Body of pancreas (tissue), 4 donors: Measurements from ENCODE around the gene LDLRAD3. TPM values are rescaled to one million over a fixed set of nuclear protein-coding genes. Genes with fewer than 3 reads are reported as not detected.

Experiments
- ATAC-seq: fragments of 150-250 bp; one replicate; pipeline ENCODE4 v1.9.1; 2016
- DNase-seq, 4 donors: peaks; one replicate each; pipeline ENCODE4 v3.0.0-alpha.2; 2019
- H3K27ac ChIP-seq, 4 donors: fragments of 200-600 bp; sonication (generic); 1 replicate in 3 of 4; 2 replicates in 1 of 4; pipeline versions ENCODE4 v1.5.1 to v1.6.1; 2016 to 2019; ENCODE audit warnings: mild to moderate bottlenecking in 1 of 4, mixed read lengths in 1 of 4, moderate library complexity in 1 of 4
- H3K27me3 ChIP-seq, 2 donors: fragments of 200-600 bp; sonication (generic); one replicate each; pipeline ENCODE4 v1.6.0; 2016; ENCODE audit warnings: mild to moderate bottlenecking in 1 of 2
- H3K36me3 ChIP-seq, 2 donors: fragments of 200-600 bp; sonication (generic); replicated peaks in 1 of 2; 2 replicates each; pipeline ENCODE4 v1.5.1; 2016; ENCODE audit warnings: low read depth in 2 of 2; ENCODE audit not compliant: insufficient read depth in 1 of 2
- H3K4me1 ChIP-seq: fragments of 200-600 bp; sonication (generic); one replicate; pipeline ENCODE4 v1.6.0; 2016
- H3K4me3 ChIP-seq, 2 donors: fragments of 200-600 bp; sonication (generic); 1 replicate in 1 of 2; 2 replicates in 1 of 2; pipeline ENCODE4 v1.5.1; 2016 to 2019
- H3K9me3 ChIP-seq, 3 donors: fragments of 200-600 bp; sonication (generic); 1 replicate in 2 of 3; 2 replicates in 1 of 3; pipeline ENCODE4 v1.5.1; 2016
- POLR2A ChIP-seq, 3 donors: fragments of 450-650 bp; IDR thresholded peaks; one replicate each; pipeline ENCODE4 v1.6.1; 2016; ENCODE audit warnings: antibody characterized with exemption in 3 of 3, mild to moderate bottlenecking in 2 of 3
- WGBS, 2 donors: methylation state at CpG; one replicate each; pipeline ENCODE4 v1.1.5; 2017; 5-methylcytosine and 5-hydroxymethylcytosine counted together
- intact Hi-C: fragments of 100-400 bp; cut with DNase I; formaldehyde crosslinking; loops from one replicate; pipeline ENCODE4 v1.15.1; 2023
- total RNA-seq, 2 donors: library from RNA; depleted of rRNA; stranded (reverse); fragments of >200 nt; gene quantifications; one replicate each; pipeline ENCODE4 v1.1.0, GENCODE V29; 2016
- TF ChIP-seq, protein P1 (sequence below), 7 experiments: fragments of 450-650 bp in 4 of 7; fragments of 200-600 bp in 3 of 7; sonication (generic) in 3 of 7; IDR thresholded peaks; one replicate each; pipeline ENCODE4 v1.5.1; 2016 to 2019; ENCODE audit warnings: antibody characterized with exemption in 7 of 7

Gene LDLRAD3
- total RNA-seq, 2 donors from 2014 or later = 5.7 to 7.9 TPM

GRCh38 chr11:36191941-36192340 lies 248.1 kb downstream of the LDLRAD3 start:
- H3K27me3 ChIP-seq = no peaks in the 10 kb centered on the region
- H3K9me3 ChIP-seq = no peaks in the 10 kb centered on the region
- TF ChIP-seq POLR2A (IDR thresholded peaks at IDR 0.05) = no peak
- TF ChIP-seq, protein P1, sequence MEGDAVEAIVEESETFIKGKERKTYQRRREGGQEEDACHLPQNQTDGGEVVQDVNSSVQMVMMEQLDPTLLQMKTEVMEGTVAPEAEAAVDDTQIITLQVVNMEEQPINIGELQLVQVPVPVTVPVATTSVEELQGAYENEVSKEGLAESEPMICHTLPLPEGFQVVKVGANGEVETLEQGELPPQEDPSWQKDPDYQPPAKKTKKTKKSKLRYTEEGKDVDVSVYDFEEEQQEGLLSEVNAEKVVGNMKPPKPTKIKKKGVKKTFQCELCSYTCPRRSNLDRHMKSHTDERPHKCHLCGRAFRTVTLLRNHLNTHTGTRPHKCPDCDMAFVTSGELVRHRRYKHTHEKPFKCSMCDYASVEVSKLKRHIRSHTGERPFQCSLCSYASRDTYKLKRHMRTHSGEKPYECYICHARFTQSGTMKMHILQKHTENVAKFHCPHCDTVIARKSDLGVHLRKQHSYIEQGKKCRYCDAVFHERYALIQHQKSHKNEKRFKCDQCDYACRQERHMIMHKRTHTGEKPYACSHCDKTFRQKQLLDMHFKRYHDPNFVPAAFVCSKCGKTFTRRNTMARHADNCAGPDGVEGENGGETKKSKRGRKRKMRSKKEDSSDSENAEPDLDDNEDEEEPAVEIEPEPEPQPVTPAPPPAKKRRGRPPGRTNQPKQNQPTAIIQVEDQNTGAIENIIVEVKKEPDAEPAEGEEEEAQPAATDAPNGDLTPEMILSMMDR (IDR thresholded peaks at IDR 0.05) = no peak
- intact Hi-C loops = no loop called here
- H3K4me1 ChIP-seq = no peaks in the 10 kb centered on the region
- 59 to 72% methylated on average over 5 of the region's 5 CpGs for WGBS, 2 donors
- no peak overlapping the region for H3K4me3 ChIP-seq
- no peak for ATAC-seq
- DNase-seq = no peak
- H3K27ac ChIP-seq = no peak overlapping the region
- no peaks in the 10 kb centered on the region for H3K36me3 ChIP-seq

GRCh38 chr11:36192425-36193289 lies 248.8 kb downstream of the LDLRAD3 start:
- Histone ChIP-seq H3K9me3 (no peaks in the 10 kb centered on the region), H3K4me1 (no peaks in the 10 kb centered on the region), H3K4me3 (no peak overlapping the region), H3K27me3 (no peaks in the 10 kb centered on the region), H3K27ac (no peak overlapping the region), H3K36me3 (no peaks in the 10 kb centered on the region)
- TF ChIP-seq, protein P1 (IDR thresholded peaks at IDR 0.05) = no peak
- TF ChIP-seq POLR2A (IDR thresholded peaks at IDR 0.05) = no peak
- intact Hi-C loops = no loop called here
- DNase-seq = no peak
- WGBS, 2 donors = 83 to 92% methylated on average over 8 of the region's 8 CpGs
- no peak for ATAC-seq

GRCh38 chr11:36193290-36193619 lies 249.4 kb downstream of the LDLRAD3 start:
- no peaks in the 10 kb centered on the region for H3K9me3 ChIP-seq
- H3K4me1 ChIP-seq = no peaks in the 10 kb centered on the region
- no peaks in the 10 kb centered on the region for H3K27me3 ChIP-seq
- 85% methylated on average over 6 of the region's 6 CpGs for WGBS, 2 donors
- intact Hi-C loops = no loop called here
- no peaks in the 10 kb centered on the region for H3K36me3 ChIP-seq
- no peak overlapping the region for H3K4me3 ChIP-seq
- TF ChIP-seq, protein P1 (IDR thresholded peaks at IDR 0.05) = no peak
- TF ChIP-seq POLR2A (IDR thresholded peaks at IDR 0.05) = no peak
- DNase-seq (no peak), ATAC-seq (no peak)
- H3K27ac ChIP-seq = no peak overlapping the region

GRCh38 chr11:36193721-36194120 lies 249.9 kb downstream of the LDLRAD3 start:
- no peaks in the 10 kb centered on the region for H3K36me3 ChIP-seq
- intact Hi-C loops = no loop called here
- no peaks in the 10 kb centered on the region for H3K4me1 ChIP-seq
- H3K9me3 ChIP-seq = no peaks in the 10 kb centered on the region
- WGBS, 2 donors = 80 to 100% methylated on average over 1 of the region's 1 CpG
- H3K27ac ChIP-seq = no peak overlapping the region
- H3K4me3 ChIP-seq = no peak overlapping the region
- ATAC-seq (no peak), DNase-seq (no peak)
- no peaks in the 10 kb centered on the region for H3K27me3 ChIP-seq
- no peak for TF ChIP-seq POLR2A (IDR thresholded peaks at IDR 0.05)
- TF ChIP-seq, protein P1 (IDR thresholded peaks at IDR 0.05) = no peak
